HG02852 (cell line): Measurements from ENCODE around the gene STAM.
A peak's percentile ranks its signal among the peaks of the same experiment; 100 is the strongest.
"Not testable (repeated sequence)": the region's sequence is repeated elsewhere in the genome, so short reads cannot be mapped to it uniquely, and the experiment has no call there.

Source experiments
- ATAC-seq: cut with Tn5 transposase; IDR thresholded peaks from one replicate; pipeline ENCODE4 v1.9.1; 2021; ENCODE audit warnings: mild to moderate bottlenecking, moderate library complexity; ENCODE audit not compliant: unreplicated experiment

The STAM gene

DNA sequence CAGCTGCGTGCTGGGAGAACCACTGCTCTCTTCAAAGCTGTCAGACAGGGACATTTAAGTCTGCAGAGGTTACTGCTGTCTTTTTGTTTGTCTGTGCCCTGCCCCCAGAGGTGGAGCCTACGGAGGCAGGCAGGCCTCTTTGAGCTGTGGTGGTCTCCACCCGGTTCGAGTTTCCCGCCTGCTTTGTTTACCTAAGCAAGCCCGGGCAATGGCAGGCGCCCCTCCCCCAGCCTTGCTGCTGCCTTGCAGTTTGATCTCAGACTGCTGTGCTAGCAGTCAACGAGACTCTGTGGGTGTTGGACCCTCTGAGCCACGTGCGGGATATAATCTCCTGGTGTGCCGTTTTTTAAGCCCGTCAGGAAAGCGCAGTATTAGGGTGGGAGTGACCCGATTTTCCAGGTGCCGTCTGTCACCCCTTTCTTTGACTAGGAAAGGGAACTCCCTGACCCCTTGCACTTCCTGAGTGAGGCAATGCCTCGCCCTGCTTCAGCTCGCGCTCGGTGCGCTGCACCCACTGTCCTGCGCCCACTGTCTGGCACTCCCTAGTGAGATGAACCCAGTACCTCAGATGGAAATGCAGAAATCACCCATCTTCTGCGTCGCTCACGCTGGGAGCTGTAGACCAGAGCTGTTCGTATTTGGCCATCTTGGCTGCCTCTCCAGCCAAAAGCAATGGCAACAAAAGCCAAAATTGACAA, 78.5 kb downstream of the STAM start:
- not testable (repeated sequence) for ATAC-seq

DNA sequence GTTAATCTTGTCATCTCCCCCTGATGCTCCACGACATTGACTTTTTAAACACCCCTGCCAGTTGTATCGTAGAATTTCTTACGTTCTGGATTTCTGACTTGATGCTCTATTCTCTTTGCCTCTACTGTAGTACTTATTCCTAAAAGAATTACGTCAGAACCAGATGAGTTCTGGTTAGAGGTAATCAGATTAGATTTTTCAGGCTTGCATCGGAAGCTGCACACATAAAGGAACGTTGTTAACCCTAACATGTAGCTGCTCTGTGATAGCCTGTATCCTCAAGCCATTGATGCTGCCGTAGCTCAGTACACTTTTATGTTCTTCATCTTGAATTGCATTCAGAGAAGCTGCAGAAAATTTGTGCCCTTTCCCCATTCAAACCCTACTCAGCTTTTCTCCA, 81.8 kb downstream of the STAM start:
- no peak for ATAC-seq

DNA sequence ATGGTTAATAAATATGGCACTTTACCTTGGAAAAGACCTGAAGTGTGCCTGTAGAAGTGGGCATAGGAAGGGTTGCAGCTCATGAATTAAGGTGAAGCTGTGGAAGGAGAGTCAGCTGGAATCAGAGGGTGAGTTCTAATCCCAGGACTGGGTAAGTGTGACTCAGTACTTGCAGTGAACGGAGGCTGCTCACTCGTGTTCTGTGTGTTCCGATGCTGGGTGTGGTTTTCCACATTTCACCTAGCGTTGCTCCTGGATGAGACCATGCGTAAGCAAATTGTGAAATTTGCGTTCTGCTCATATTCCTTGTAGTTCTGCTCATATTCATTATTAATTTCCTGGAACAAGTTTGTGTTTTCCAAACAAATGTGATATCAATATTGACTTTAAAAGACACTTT, 85.7 kb downstream of the STAM start:
- ATAC-seq, result no peak

DNA sequence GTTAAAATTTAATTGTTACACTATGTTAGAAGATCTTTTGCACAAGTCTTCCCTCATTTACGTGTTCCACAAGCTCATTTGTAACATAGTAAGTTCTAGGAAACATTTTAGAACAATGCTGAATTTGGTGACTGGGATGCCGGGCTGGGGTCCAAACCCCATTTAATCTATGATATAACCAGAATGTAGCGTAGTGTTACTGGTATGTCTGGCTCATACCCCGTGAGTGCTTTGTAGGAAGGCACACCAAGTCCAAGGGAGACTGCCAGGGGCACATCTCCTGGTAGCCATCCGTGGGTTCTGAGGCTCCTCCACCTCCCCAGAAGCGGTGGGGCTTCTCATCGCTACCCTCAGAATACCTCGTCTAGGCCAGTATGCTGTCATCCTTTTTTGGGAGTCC, 86.7 kb downstream of the STAM start:
- no peak for ATAC-seq

DNA sequence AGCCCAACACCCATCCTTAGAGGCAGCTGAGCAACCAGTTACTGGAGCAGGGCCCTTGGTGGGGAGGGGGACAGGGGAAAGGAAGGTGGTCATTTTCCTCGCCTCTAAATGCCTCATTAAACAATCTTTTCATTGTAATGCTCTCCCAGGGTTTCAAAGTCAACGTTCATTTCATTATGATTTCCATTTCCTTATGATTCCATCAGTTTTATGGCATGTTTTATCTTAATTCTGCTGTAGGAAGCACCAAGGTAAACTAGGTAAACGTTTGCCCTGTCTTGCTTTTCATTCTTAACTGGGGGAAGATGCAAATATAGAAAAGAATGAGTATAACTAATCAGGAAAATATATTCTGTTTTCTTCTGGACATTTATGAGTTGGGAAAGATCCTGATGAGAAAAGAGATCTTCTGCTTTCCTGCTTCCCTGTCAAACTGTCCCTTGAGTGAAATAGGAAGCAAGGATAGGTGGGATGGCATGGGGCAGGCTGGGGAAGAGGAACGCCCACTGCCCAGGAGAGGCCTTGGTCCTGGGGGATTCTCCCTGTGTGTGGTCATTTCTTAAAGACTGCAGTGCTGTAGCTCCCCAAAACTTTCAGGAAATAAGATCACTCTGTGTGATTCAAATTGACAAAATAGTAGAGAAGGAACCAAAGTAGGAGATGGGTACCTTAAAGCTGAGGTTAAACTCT, 87.5 kb downstream of the STAM start:
- ATAC-seq, result no peak

DNA sequence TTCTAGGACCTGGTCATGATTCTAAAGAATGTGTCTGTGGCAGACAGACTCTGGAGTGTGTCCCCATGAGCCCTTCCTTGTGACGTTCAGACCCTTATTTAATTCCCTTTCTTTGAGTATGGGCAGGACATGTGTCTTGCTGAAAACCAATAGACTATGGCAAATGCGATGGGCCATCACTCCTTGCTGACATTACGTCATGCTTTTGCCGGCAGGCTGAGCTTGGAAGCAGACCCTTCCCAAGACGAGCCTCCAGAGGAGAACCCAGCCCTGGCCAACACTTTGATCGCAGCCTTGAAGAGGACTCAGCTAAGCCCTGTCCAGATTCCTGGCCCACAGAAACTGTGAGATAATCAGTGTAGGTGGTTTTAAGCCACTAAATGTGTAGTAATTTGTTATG, 89.7 kb downstream of the STAM start:
- ATAC-seq, result no peak

DNA sequence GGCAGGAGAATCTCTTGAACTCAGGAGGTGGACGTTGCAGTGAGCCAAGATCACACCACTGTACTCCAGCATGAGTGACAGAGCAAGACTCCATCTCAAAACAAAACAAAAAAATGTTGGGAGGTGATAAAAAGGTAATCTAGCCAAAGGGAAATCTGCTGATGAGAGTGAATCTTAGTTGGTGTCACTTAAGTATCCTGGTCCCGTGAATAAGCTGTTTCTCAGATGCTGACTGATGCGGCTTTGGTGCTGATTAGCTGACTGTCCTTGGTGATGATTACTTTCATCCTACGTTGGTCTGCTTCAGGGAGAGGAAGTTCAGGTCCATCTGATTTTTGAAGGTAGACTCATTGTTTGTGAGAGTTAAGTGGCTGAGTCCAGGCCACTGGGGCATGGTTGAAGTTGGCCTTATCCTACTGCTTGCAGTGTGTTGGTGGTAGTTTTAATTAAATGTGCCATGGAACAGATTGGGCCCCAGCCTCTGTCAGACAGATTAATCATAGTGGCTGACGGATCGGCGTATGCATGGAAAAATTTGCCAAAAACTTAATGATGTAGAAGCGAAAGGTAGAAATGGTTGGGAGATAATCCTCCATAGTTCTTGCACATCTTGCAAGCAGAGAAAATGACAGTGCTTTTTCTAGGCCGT, 90.6 kb downstream of the STAM start:
- no peak for ATAC-seq

DNA sequence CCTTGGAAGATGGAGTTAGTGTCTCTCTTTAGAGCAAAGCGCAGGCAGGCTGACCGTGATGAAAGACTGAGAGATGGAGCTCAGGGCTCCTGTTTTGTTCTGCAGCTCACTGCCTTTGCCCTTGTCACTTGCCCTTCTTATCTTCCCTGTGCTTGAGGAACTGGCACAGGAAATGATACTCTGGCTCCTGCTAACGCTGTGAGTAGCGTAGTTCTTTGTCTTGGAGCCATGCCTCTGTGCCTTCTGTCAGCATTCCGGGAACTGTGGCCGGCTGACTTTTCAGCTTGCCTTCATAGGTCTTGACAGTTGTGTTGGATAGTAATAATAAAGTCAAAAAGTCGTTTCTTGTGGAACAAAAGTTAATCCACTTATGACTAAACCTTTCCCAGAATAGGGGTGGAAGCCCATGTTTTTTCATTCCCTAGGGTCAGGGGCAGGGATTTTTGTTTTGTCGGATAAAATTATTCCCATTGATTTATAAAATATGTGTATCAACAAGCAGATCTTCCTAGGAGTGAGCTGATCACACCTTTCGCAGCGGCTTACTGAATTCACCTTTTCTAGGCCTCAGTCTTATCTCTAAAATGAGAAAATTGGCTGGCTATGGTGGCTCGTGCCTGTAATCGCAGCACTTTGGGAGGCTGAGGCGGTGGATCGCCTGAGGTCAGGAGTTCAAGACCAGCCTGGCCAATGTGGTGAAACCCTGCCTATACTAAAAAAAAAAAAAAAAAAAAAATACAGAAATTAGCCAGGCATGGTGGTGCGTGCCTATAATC, 91.4 kb downstream of the STAM start:
- no peak for ATAC-seq

DNA sequence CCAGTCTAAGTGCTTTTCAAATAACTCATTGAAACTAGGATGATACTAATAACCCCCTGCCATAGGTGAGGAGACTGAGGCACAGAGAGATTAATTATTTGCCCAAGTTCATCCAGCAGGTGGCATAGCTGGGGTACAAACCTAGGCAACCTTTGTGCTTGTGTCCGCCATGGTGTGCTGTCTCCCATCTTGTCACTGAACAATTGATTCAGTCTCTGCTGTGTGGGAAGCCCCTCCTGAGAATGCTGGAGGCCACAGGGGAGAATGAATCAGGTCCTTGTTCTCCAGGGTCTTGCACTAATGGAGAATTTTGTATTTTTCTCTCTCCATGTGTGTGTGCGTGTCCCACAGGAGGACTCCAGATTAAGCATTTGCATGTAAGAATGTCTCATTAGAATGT, 92.3 kb downstream of the STAM start:
- ATAC-seq, result no peak

DNA sequence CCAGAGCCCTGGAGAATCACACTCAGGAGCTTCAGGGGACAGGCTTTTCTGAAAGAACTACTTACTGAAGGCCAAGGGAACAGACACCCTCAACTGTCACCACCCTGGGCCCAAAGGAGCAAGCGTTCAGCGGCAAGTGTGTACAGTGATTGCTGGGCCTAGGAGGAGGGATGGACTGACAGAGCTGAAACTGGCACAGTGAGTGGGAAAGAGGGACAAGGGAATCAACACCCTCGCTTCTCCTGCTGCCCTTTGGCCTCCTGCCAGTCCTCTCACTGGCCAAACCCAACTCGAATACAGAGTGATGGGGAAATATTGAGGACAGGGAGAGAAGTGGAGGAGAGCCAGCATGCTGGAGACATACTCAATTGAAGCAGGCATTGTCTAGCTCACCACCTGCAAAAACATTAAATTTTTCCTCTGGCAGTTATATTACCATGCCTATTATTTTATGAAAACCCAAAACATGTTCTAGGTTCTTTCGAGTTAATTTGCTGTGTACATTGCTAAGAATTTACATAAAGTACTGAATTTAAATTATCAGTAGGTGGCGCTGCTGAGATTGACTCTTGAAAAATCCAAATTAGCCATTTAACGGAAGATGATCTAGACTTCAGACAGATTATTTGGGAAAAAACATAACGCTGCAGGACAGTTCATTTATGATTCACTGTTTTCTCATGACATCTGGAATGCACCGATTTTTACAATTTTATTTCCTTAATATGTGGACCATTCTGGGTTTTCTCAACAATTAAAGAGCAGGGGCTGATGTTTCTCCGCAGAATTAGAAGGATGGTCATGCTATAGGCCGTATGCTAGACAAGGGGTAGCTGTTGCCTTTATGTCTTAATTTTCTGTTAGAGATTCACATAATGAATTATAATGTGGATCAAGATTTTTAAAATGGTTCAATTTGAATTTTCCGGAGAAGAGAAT, 93.3 kb downstream of the STAM start:
- ATAC-seq, result no peak

DNA sequence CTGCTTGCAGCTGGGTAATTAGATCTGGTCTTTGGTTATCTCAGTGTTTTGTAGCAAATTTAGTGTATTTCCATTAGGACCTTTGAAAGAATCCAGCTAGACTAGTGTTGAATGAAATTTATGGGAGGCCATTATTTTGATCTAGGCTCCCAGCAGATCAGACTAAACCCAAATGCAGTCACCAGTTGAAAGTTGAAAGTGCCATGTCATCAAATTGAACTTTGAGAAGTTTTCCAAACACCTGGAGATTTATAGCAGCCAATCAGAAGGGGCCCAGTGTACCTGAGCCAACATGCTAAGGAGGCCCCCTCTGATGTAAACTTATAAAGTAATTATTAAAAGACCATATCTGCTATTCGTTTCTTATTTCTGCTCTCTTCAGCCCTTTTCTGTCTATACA, 96.7 kb downstream of the STAM start:
- ATAC-seq, result no peak

DNA sequence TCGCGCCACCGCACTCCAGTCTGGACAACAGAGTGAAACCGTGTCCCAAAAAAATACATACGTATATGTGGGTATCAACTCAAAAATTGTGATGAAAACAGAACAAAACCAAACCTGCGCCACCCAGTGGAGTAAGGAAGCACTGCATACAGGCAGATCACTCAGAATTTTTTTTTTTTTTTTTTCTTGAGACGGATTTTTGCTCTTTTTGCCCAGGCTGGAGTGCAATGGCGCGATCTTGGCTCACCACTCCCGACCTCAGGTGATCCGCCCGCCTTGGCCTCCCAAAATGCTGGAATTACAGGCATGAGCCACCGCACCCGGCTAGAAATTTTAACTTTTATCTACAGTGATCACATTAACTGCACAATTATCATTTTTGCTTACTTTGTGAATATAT, 99.0 kb downstream of the STAM start:
- ATAC-seq, result no peak

DNA sequence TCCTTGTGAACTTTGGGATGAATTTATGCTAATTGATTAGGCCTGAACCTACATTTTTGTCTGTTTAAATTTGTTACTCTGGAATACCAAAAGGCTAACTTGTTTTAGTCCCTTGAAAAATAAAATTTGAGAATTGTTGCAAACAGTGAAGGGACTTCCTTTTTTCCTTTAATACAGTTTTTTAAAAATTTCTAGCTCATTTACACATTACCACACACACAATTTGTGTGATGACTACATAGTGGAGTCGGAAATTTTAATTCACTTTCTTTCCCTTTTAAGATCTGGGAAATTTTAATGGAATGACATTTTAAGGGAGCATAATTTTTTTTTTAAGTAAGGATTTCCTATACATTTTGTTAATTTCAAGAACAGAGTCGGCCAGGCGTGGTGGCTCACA, 99.5 kb downstream of the STAM start:
- no peak for ATAC-seq

DNA sequence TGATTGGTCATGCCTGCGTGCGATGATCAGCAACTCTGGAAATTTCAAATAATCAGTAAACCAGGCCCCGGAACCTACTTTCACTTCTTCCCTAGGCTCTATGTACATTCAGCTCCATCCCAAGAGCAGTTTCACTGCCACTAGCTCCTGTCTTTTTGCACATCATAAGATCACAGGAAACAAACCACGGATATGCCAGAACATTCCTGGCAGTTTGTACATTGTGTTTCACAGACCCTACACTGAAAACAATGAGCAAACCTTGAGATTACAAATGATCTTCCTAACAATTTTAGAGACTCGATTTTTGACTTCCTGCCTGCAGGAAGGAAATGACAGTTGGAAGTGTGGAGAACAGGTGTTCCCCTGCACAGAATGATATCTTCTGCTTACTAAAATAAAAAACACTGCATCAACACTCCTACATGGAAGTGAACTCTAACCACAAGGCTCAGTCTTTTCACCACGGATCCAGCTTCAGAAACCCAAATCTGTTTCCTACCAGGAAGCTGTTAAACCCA, 100.5 kb downstream of the STAM start:
- ATAC-seq, result no peak

DNA sequence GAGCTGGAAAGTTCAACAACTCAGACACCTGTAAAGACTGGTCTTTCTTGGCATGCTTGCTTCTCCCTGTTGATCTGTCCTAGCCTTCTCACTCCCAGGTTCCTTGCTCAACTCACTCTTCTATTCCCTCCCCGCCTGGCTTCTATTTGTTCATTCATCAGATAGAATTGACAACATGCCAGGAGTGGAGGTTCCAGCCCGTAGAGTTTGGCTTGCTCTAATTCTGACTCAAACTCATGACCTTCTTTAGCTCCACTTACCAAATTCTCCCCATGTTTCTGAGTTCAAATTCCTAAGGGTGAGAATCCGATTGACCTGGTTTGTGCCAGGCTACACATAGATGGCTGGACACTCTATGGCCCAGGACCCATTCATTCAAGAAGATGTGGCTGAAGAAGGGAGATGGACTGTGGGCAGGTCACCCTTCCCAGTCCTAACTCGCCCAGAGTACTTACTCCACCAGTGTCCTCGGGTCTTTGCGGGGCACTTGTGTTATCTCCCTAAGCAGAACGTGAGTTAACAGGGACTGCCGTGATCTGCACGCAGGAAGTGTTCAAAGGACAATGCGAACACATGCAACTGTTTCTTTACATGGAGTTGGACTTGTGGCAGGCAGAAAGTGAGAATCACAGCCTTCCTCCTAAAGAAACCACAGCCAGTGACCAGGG, 104.1 kb downstream of the STAM start:
- ATAC-seq, result no peak

DNA sequence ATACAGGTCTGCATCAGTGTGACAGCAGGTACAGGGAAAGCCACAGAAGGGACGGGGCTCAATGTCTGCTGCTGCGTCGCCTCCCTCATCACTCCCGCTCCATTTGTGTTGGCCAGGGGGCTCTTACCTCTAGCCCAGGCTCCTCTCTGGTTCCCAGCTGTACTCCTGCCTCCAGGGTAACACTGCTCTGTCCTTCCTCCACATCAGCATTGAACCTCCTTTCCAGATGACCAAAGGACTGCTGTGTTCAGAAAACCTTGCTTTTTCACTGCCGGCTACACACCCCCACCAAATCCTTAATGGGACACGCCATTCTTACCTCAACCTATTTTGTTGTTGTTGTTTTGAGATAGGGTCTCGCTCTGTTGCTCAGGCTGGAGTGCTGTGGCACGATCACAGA, 105.9 kb downstream of the STAM start:
- ATAC-seq, result no peak

DNA sequence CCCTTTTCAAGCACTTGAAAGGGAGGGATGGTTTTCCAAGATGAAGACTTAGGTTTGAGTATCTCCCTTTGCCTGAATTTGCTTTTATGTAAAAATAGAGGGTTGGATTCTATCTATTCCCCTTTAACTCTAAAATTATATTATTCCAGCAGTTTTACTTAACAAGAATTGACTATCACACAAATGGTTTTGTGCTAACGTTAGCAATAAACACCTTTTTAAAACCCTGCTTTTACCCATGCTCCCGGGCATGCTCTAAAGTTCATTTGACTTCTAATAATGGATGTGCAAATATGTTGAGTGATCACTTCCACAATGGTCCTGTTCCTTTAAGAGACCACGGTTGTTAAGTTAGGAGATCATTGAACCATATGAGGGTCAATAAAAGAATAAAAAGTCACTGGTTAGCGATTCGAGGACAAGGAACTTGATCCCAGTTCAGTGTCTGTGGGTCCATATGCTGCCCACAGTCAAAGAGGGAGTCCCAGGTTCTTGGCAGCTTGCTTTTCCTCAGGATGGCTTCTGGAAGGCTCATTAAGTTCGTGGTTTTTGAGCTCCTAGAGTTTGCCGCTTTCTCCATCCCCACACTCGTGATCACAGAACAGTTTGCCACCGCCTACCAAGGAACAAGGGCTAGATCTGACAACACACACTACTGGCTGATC, 108.0 kb downstream of the STAM start, which contains the start of gene TMEM236:
Gene TMEM236, plus strand, starts transcription at position 421 of the 665 bp plus-strand sequence. Its CDS starts 95 bp downstream, at position 516.
- ATAC-seq, result no peak

DNA sequence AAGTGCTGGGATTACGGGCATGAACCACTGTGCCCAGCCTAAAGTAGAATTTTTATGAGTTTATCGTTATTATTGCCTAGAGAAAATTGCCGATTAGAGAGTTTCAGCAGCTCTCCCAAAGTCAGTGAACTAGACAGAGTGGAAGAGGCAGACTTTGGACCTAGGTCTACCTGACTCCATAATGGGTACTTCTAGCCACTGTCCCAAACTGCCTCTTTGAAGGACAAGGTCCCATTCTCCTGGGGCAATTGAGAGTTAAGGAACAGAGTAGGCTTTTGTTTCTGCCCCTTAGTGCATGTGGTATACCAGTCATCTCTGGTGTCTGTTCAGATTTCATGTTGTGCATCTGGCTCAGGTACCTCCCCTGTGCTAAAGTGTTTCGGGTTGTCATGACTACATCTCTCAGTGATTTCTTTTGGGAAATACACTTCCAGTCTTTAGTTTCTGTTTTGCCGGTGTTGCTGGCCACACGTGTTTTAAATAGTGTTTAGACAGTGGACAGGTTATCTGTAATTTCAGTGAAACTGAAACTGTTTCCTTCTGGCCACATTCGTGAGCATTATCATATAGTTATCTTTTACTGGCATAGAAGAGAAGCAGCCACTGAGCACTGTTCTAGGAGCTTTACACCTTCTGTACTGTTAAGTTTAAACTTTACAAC, 112.7 kb downstream of the STAM start:
- peak; percentile 92 for ATAC-seq
